Activated CD8-positive, alpha-beta T cell treated with anti-CD3 and anti-CD28 coated beads for 36 hours (primary cell): ENCODE data around the gene CRTAP. TPM values are rescaled to one million over a fixed set of nuclear protein-coding genes. Genes with fewer than 3 reads are reported as not detected.

Experiments
- ATAC-seq: fragments of 200-7000 bp; cut with Tn5 transposase; one replicate; pipeline ENCODE4 v1.10.0; 2021; ENCODE audit warnings: mild to moderate bottlenecking, moderate library complexity
- CTCF ChIA-PET: fragments of 350-600 bp; sonication (Branson Sonifier 250); formaldehyde crosslinking; loops from one replicate; lab custom pipeline; 2021; ENCODE audit warnings: antibody characterized with exemption; lab: Charles Lee
- POLR2A ChIA-PET: fragments of 350-600 bp; sonication (Branson Sonifier 250); formaldehyde crosslinking; loops from one replicate; lab custom pipeline; 2021; ENCODE audit warnings: antibody characterized with exemption; lab: Charles Lee
- DNase-seq: peaks from one replicate; pipeline ENCODE4 v3.0.0-alpha.2; 2020
- H3K27ac Mint-ChIP-seq: one replicate; pipeline ENCODE4 v1.8.0; 2021; ENCODE audit warnings: mild to moderate bottlenecking, mixed read lengths
- H3K27me3 Mint-ChIP-seq: one replicate; pipeline ENCODE4 v1.8.0; 2021; ENCODE audit warnings: mixed read lengths
- H3K36me3 Mint-ChIP-seq: one replicate; pipeline ENCODE4 v1.8.0; 2021; ENCODE audit warnings: low read depth, mixed read lengths
- H3K4me1 Mint-ChIP-seq: one replicate; pipeline ENCODE4 v1.8.0; 2021; ENCODE audit warnings: low read depth, mixed read lengths
- H3K4me3 Mint-ChIP-seq: one replicate; pipeline ENCODE4 v1.8.0; 2021; ENCODE audit warnings: mild to moderate bottlenecking, moderate library complexity, mixed read lengths
- H3K9me3 Mint-ChIP-seq: one replicate; pipeline ENCODE4 v1.8.0; 2021; ENCODE audit warnings: mixed read lengths
- CTCF ChIP-seq: fragments of 200-600 bp; IDR thresholded peaks from one replicate; pipeline ENCODE4 v1.8.0; 2022; ENCODE audit warnings: antibody characterized with exemption, mild to moderate bottlenecking
- intact Hi-C: fragments of 100-400 bp; cut with micrococcal nuclease; formaldehyde crosslinking; loops from one replicate; pipeline ENCODE4 v1.10.0; 2022
- total RNA-seq, 2 experiments: library from RNA; stranded (reverse); gene quantifications; one replicate each; pipeline ENCODE4 v1.2.3, GENCODE V29; 2021

The CRTAP gene
- total RNA-seq, 2 experiments from 2014 or later: 32.7 to 35.7 TPM

DNA sequence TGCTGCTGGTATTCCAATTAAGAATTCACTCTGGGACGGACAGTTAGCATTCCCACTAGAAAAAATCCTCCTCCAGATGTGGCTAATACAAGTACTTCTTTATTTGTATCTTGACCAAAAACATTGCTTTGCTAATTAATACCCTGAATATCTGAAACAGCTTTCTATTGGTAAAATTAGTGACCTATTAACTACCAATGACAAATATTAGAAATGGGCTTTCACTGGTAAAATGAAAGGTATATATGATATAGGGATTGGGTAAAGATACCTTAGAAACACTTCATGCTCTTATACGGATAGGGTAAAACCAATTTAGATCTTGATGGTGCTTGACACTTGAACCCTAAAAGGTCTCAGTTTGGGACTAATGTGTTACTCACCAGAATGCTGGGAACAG, 52.3 kb downstream of the CRTAP start:
- Mint-ChIP-seq H3K27ac (no peak overlapping the region), H3K27me3 (peaks cover 3% of the 10 kb centered on the region), H3K36me3 (no peaks in the 10 kb centered on the region), H3K4me1 (no peaks in the 10 kb centered on the region), H3K4me3 (no peak overlapping the region), H3K9me3 (no peaks in the 10 kb centered on the region)
- ATAC-seq: no peak
- ChIA-PET CTCF (no interaction called here), POLR2A (no interaction called here)
- DNase-seq: no peak
- intact Hi-C loops: no loop called here
- no peak for TF ChIP-seq CTCF

GRCh38 chr3:33167284-33167683, 53.5 kb downstream of the CRTAP start:
- TF ChIP-seq CTCF: no peak
- H3K4me1 Mint-ChIP-seq: peaks cover 6% of the 10 kb centered on the region
- ChIA-PET CTCF (interaction anchor here (0.9 kb wide), 1 partner anchor 205 kb away, joined by 4 read pairs; no protein-coding TSS in a partner anchor), POLR2A (no interaction called here)
- intact Hi-C loops: no loop called here
- H3K36me3 Mint-ChIP-seq: no peaks in the 10 kb centered on the region
- DNase-seq (no peak), ATAC-seq (no peak)
- no peaks in the 10 kb centered on the region for H3K9me3 Mint-ChIP-seq
- peaks cover 3% of the 10 kb centered on the region for H3K27me3 Mint-ChIP-seq
- H3K27ac Mint-ChIP-seq: no peak overlapping the region
- no peak overlapping the region for H3K4me3 Mint-ChIP-seq

DNA sequence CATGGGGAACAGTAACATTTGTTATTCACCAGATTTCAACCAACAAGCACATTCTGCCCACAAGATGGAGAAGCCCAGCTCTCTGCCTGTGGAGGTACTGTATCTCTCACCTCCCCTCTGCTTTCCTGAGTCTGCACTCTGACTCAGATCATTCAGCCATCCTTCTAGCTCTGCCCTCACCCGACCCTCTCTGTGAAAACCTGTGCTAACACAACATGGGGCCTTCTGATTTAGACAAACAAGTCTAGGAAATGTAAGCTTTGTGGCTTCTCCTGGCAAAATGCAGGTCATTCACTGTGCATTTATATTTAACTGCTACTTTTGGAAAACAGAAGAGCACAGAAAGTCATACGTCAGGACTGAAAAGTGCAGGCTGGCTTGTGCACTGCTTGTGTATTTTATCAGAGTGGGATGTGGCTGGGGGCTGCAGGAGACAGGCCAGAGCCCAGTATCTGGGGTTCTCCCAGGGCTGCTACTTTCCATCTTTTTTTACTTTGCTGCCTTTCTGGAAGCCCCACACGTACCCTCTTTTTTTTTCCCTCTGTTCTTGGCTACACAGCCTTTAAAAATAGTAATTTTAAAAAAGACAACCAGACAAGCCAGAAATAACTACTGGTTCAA, 54.0 kb downstream of the CRTAP start:
- CTCF ChIA-PET: interaction anchor here (0.9 kb wide), 1 partner anchor 205 kb away, joined by 4 read pairs; no protein-coding TSS in a partner anchor
- Mint-ChIP-seq H3K27me3 (peaks cover 3% of the 10 kb centered on the region), H3K36me3 (no peaks in the 10 kb centered on the region), H3K27ac (no peak overlapping the region), H3K9me3 (no peaks in the 10 kb centered on the region), H3K4me3 (no peak overlapping the region), H3K4me1 (peaks cover 6% of the 10 kb centered on the region)
- intact Hi-C loops: no loop called here
- POLR2A ChIA-PET: no interaction called here
- TF ChIP-seq CTCF: no peak
- ATAC-seq (no peak), DNase-seq (no peak)

DNA sequence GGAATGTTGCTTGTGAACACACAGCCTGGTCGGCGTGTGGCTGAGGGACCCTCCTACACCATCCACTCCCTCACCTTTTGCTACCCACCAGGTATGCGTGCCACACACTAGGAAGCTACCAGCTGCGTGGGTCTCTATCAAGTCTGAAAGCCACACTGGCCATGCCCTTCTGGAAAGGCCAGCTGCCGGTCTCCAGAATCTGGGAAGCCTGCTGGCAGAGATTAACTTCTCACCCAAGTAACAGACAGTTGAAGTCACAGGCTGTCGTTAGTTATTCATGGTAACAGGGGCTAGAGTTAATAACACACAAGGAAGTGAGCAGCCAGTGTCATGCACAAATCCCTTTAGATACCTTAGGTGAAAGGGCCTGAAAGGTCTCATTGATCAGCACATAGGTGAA, 56.7 kb downstream of the CRTAP start:
- no peak for ATAC-seq
- Mint-ChIP-seq H3K27ac (no peak overlapping the region), H3K4me3 (no peak overlapping the region), H3K27me3 (no peaks in the 10 kb centered on the region), H3K9me3 (no peaks in the 10 kb centered on the region), H3K4me1 (peaks cover 6% of the 10 kb centered on the region), H3K36me3 (no peaks in the 10 kb centered on the region)
- POLR2A ChIA-PET: no interaction called here
- DNase-seq: no peak
- TF ChIP-seq CTCF: no peak
- intact Hi-C loops: no loop called here
- CTCF ChIA-PET: no interaction called here

- peak; percentile 55 for ATAC-seq
Measured at GRCh38 chr3:33171580-33171979, 57.8 kb downstream of the CRTAP start.

More at GRCh38 chr3:33171580-33171979, 57.8 kb downstream of the CRTAP start:
- no peak for TF ChIP-seq CTCF
- Mint-ChIP-seq H3K4me1 (peaks cover 6% of the 10 kb centered on the region), H3K4me3 (no peak overlapping the region), H3K27ac (no peak overlapping the region), H3K9me3 (no peaks in the 10 kb centered on the region), H3K36me3 (no peaks in the 10 kb centered on the region), H3K27me3 (no peaks in the 10 kb centered on the region)
- intact Hi-C loops: no loop called here
- CTCF ChIA-PET: interaction anchor here (1.1 kb wide), 1 partner anchor 40 kb away, joined by 3 read pairs; no protein-coding TSS in a partner anchor
- DNase-seq: no peak
- POLR2A ChIA-PET: no interaction called here
